Posterior cingulate gyrus (tissue), 11 donors: ENCODE data around the gene ZNF830.
"Not testable (repeated sequence)": the region's sequence is repeated elsewhere in the genome, so short reads cannot be mapped to it uniquely, and the experiment has no call there.

Source experiments
- DNase-seq, 10 donors: peaks; one replicate each; pipeline versions ENCODE4 v3.0.0 to v3.0.0-alpha.2; 2020 to 2021; ENCODE audit warnings: mixed read lengths in 3 of 10
- intact Hi-C: fragments of 100-400 bp; cut with DNase I; formaldehyde crosslinking; loops from one replicate; pipeline ENCODE4 v1.15.1; 2023

Gene ZNF830

GRCh38 chr17:34989473-34989872 lies 28.1 kb downstream of the ZNF830 start:
- intact Hi-C loops = loop anchor here (10.0 kb wide), 1 partner anchor 565 kb away; no protein-coding TSS in a partner anchor
- DNase-seq = no peak

GRCh38 chr17:34990921-34991365 lies 29.6 kb downstream of the ZNF830 start:
- intact Hi-C loops = no loop called here
- no peak for DNase-seq

GRCh38 chr17:34991606-34992005 lies 30.3 kb downstream of the ZNF830 start:
- intact Hi-C loops = no loop called here
- no peak for DNase-seq

- intact Hi-C loops = no loop called here
- no peak for DNase-seq
These were observed 31.7 kb downstream of the ZNF830 start for GRCh38 chr17:34993031-34993430.

GRCh38 chr17:34996422-34997285 lies 35.3 kb downstream of the ZNF830 start:
- intact Hi-C loops = no loop called here
- no peak for DNase-seq

GRCh38 chr17:34997355-34997862 lies 36.1 kb downstream of the ZNF830 start:
- no peak for DNase-seq
- intact Hi-C loops = no loop called here

GRCh38 chr17:34998205-34998604 lies 36.9 kb downstream of the ZNF830 start:
- intact Hi-C loops = loop anchor here (1.0 kb wide), 2 partner anchors 91 to 121 kb away; partner anchors contain the start of gene RAD51D
- DNase-seq = peak; percentile 50 to 97 (median 77)

GRCh38 chr17:34999456-34999855 lies 38.1 kb downstream of the ZNF830 start:
- DNase-seq = no peak
- intact Hi-C loops = no loop called here

- intact Hi-C loops, DNase-seq: not testable (repeated sequence)
These were observed 39.6 kb downstream of the ZNF830 start for GRCh38 chr17:35000965-35001364.

- intact Hi-C loops = no loop called here
- no peak for DNase-seq
These were observed 40.2 kb downstream of the ZNF830 start for GRCh38 chr17:35001549-35001948.

- intact Hi-C loops = no loop called here
- peak in 1 of 10 donors; percentile 29 for DNase-seq
These were observed 41.7 kb downstream of the ZNF830 start for GRCh38 chr17:35002876-35003551.

- intact Hi-C loops = no loop called here
- DNase-seq = no peak
These were observed 42.4 kb downstream of the ZNF830 start for GRCh38 chr17:35003778-35004177.

- no peak for DNase-seq
- intact Hi-C loops = no loop called here
These were observed 45.0 kb downstream of the ZNF830 start for GRCh38 chr17:35006345-35006744.

GRCh38 chr17:35006961-35007360 lies 45.6 kb downstream of the ZNF830 start:
- DNase-seq = no peak

GRCh38 chr17:35010093-35010492 lies 48.8 kb downstream of the ZNF830 start:
- DNase-seq = no peak
- intact Hi-C loops = no loop called here

More at GRCh38 chr17:35006961-35007360, 45.6 kb downstream of the ZNF830 start:
- intact Hi-C loops = no loop called here

GRCh38 chr17:35011671-35012216 lies 50.4 kb downstream of the ZNF830 start:
- DNase-seq = no peak
- intact Hi-C loops = loop anchor here (2.0 kb wide), 1 partner anchor 45 kb away; no protein-coding TSS in a partner anchor
